HUES64 (cell line): Measurements from ENCODE around the gene INSIG1.
A peak's percentile ranks its signal among the peaks of the same experiment; 100 is the strongest.

Source experiments
- H3K27ac ChIP-seq: 2 replicates; pipeline ENCODE4 v1.7.0; 2013; ENCODE audit warnings: low read depth, low read length, inconsistent platforms
- H3K27me3 ChIP-seq: 2 replicates; pipeline ENCODE4 v1.6.1; 2013; ENCODE audit warnings: mild to moderate bottlenecking, low read length; ENCODE audit not compliant: insufficient read depth
- H3K36me3 ChIP-seq: 2 replicates; pipeline ENCODE4 v1.6.1; 2013; ENCODE audit warnings: mild to moderate bottlenecking, low read length; ENCODE audit not compliant: insufficient read depth
- H3K4me1 ChIP-seq: 2 replicates; pipeline ENCODE4 v1.6.1; 2013; ENCODE audit warnings: mild to moderate bottlenecking, low read length, moderate library complexity; ENCODE audit not compliant: insufficient read depth
- H3K4me3 ChIP-seq: 2 replicates; pipeline ENCODE4 v1.5.1; 2013; ENCODE audit warnings: mild to moderate bottlenecking, low read length, moderate library complexity
- H3K9ac ChIP-seq: 2 replicates; pipeline ENCODE4 v1.6.1; 2013; ENCODE audit warnings: mild to moderate bottlenecking, low read depth, low read length
- H3K9me3 ChIP-seq: 2 replicates; pipeline ENCODE4 v1.6.1; 2013; ENCODE audit warnings: low read depth, low read length; ENCODE audit not compliant: insufficient read depth
- WGBS: fragments of 150-250, 120-280 bp; methylation state at CpG from one replicate; pipeline ENCODE4 v1.1.7; 2013; ENCODE audit warnings: missing lambda C conversion rate; 5-methylcytosine and 5-hydroxymethylcytosine counted together

INSIG1 gene

GRCh38 chr7:155296788-155297516, 726 bp upstream of the INSIG1 start:
- Histone ChIP-seq H3K4me1 (peaks cover 23% of the 10 kb centered on the region), H3K27me3 (no peaks in the 10 kb centered on the region), H3K9me3 (no peaks in the 10 kb centered on the region), H3K4me3 (peak overlapping the region; percentile 68), H3K27ac (peak overlapping the region; percentile 62), H3K36me3 (peaks cover 27% of the 10 kb centered on the region), H3K9ac (peak overlapping the region; percentile 81)
- WGBS: 6% methylated on average over 57 of the region's 57 CpGs

- Histone ChIP-seq H3K4me1 (peaks cover 23% of the 10 kb centered on the region), H3K27me3 (no peaks in the 10 kb centered on the region), H3K9ac (peak overlapping the region; percentile 66), H3K4me3 (peak overlapping the region; percentile 68), H3K36me3 (peaks cover 41% of the 10 kb centered on the region), H3K9me3 (no peaks in the 10 kb centered on the region), H3K27ac (peak overlapping the region; percentile 59)
- under 1% methylated on average over 34 of the region's 34 CpGs for WGBS
Observed at GRCh38 chr7:155298288-155298833, 683 bp downstream of the INSIG1 start.

- 11% methylated on average over 27 of the region's 27 CpGs for WGBS
- H3K9me3 ChIP-seq: no peaks in the 10 kb centered on the region
- no peak overlapping the region for H3K27ac ChIP-seq
- no peak overlapping the region for H3K9ac ChIP-seq
- H3K27me3 ChIP-seq: no peaks in the 10 kb centered on the region
- H3K4me3 ChIP-seq: peak overlapping the region; percentile 68
- peaks cover 23% of the 10 kb centered on the region for H3K4me1 ChIP-seq
- peaks cover 47% of the 10 kb centered on the region for H3K36me3 ChIP-seq
Observed at GRCh38 chr7:155298834-155299534, 1.3 kb downstream of the INSIG1 start.

- Histone ChIP-seq H3K36me3 (peaks cover 54% of the 10 kb centered on the region), H3K9me3 (no peaks in the 10 kb centered on the region), H3K27ac (no peak overlapping the region), H3K4me1 (peaks cover 26% of the 10 kb centered on the region), H3K4me3 (peak overlapping the region; percentile 68), H3K27me3 (no peaks in the 10 kb centered on the region), H3K9ac (no peak overlapping the region)
- 65% methylated on average over 5 of the region's 8 CpGs for WGBS
Observed at GRCh38 chr7:155299535-155300202, 2.0 kb downstream of the INSIG1 start.

GRCh38 chr7:155300641-155301452, 3.2 kb downstream of the INSIG1 start:
- 92% methylated on average over 11 of the region's 11 CpGs for WGBS
- Histone ChIP-seq H3K36me3 (peaks cover 64% of the 10 kb centered on the region), H3K27ac (no peak overlapping the region), H3K27me3 (no peaks in the 10 kb centered on the region), H3K9ac (no peak overlapping the region), H3K4me3 (peak overlapping the region; percentile 68; the same call in 1 of the 2 replicates), H3K9me3 (no peaks in the 10 kb centered on the region), H3K4me1 (peaks cover 26% of the 10 kb centered on the region)

- 94% methylated on average over 10 of the region's 10 CpGs for WGBS
- no peaks in the 10 kb centered on the region for H3K27me3 ChIP-seq
- H3K36me3 ChIP-seq: peaks cover 87% of the 10 kb centered on the region
- H3K9ac ChIP-seq: no peak overlapping the region
- no peak overlapping the region for H3K4me3 ChIP-seq
- H3K27ac ChIP-seq: no peak overlapping the region
- H3K9me3 ChIP-seq: no peaks in the 10 kb centered on the region
- H3K4me1 ChIP-seq: peaks cover 16% of the 10 kb centered on the region
Observed at GRCh38 chr7:155303039-155303593, 5.4 kb downstream of the INSIG1 start.

GRCh38 chr7:155303897-155304296, 6.2 kb downstream of the INSIG1 start:
- WGBS: 97% methylated on average over 10 of the region's 10 CpGs
- H3K9ac ChIP-seq: no peak overlapping the region
- peaks cover 94% of the 10 kb centered on the region for H3K36me3 ChIP-seq
- no peaks in the 10 kb centered on the region for H3K9me3 ChIP-seq
- H3K4me1 ChIP-seq: peaks cover 16% of the 10 kb centered on the region
- no peak overlapping the region for H3K4me3 ChIP-seq
- H3K27ac ChIP-seq: no peak overlapping the region
- no peaks in the 10 kb centered on the region for H3K27me3 ChIP-seq

- Histone ChIP-seq H3K36me3 (peaks cover 96% of the 10 kb centered on the region), H3K9ac (no peak overlapping the region), H3K4me3 (no peak overlapping the region), H3K27ac (no peak overlapping the region), H3K4me1 (peaks cover 4% of the 10 kb centered on the region; the same call in 1 of the 2 replicates), H3K9me3 (no peaks in the 10 kb centered on the region), H3K27me3 (no peaks in the 10 kb centered on the region)
- WGBS: 82% methylated on average over 9 of the region's 9 CpGs
Observed at GRCh38 chr7:155305231-155305904, 7.7 kb downstream of the INSIG1 start.

- Histone ChIP-seq H3K4me3 (no peak overlapping the region), H3K27me3 (no peaks in the 10 kb centered on the region), H3K27ac (no peak overlapping the region), H3K9me3 (no peaks in the 10 kb centered on the region), H3K4me1 (0 out of 2 replicates have a peak, but pooled peaks cover 3% of the 10 kb centered on the region), H3K36me3 (peaks cover 84% of the 10 kb centered on the region), H3K9ac (no peak overlapping the region)
- 92% methylated on average over 15 of the region's 15 CpGs for WGBS
Observed at GRCh38 chr7:155306673-155307470, 9.2 kb downstream of the INSIG1 start.
